Stimulated activated CD8-positive, alpha-beta memory T cell treated with anti-CD3 and anti-CD28 coated beads, Interleukin-12 subunit alpha, Interleukin-12 subunit beta, amount 100 ng/mL, for 24 hours (primary cell): Measurements from ENCODE around the gene NUTF2.
"Not testable (repeated sequence)": the region's sequence is repeated elsewhere in the genome, so short reads cannot be mapped to it uniquely, and the experiment has no call there.

ENCODE experiments used
- DNase-seq: peaks from one replicate; pipeline ENCODE4 v3.0.0-alpha.2; 2020; ENCODE audit errors: extremely low read depth

NUTF2 gene

GRCh38 chr16:67846320-67847063 lies at the start of gene NUTF2:
Gene NUTF2, plus strand, starts transcription at chr16:67846933. Its CDS starts 18,198 bp downstream, at chr16:67865131.
- peak; percentile 88 for DNase-seq

- DNase-seq = no peak
Observed at GRCh38 chr16:67800338-67800926, 46.3 kb upstream of the NUTF2 start.

- no peak for DNase-seq
Observed at GRCh38 chr16:67801241-67801640, 45.5 kb upstream of the NUTF2 start.

GRCh38 chr16:67801883-67802282 lies 44.9 kb upstream of the NUTF2 start:
- DNase-seq = no peak

GRCh38 chr16:67803894-67804293 lies 42.8 kb upstream of the NUTF2 start:
- no peak for DNase-seq

GRCh38 chr16:67804853-67805542 lies 41.7 kb upstream of the NUTF2 start:
- DNase-seq = no peak

- no peak for DNase-seq
Observed at GRCh38 chr16:67805718-67806427, 40.9 kb upstream of the NUTF2 start.

- peak; percentile 93 for DNase-seq
Observed at GRCh38 chr16:67806428-67807147, 40.1 kb upstream of the NUTF2 start, which contains the start of the genes RANBP10 and TSNAXIP1. Gene RANBP10, minus strand, starts transcription at chr16:67806560. Its CDS starts 24 bp downstream, at chr16:67806536. Gene TSNAXIP1, plus strand, starts transcription at chr16:67806889. Its CDS starts 261 bp downstream, at chr16:67807150.

GRCh38 chr16:67807148-67807682 lies 39.5 kb upstream of the NUTF2 start:
- DNase-seq = no peak

- DNase-seq = no peak
Observed at GRCh38 chr16:67811899-67812298, 34.8 kb upstream of the NUTF2 start.

GRCh38 chr16:67814567-67814966 lies 32.2 kb upstream of the NUTF2 start:
- no peak for DNase-seq

- no peak for DNase-seq
Observed at GRCh38 chr16:67820608-67821259, 26.0 kb upstream of the NUTF2 start.

- no peak for DNase-seq
Observed at GRCh38 chr16:67822511-67822910, 24.2 kb upstream of the NUTF2 start.

GRCh38 chr16:67825119-67825518 lies 21.6 kb upstream of the NUTF2 start:
- DNase-seq = no peak

- DNase-seq = no peak
Observed at GRCh38 chr16:67825906-67826305, 20.8 kb upstream of the NUTF2 start.

GRCh38 chr16:67828651-67829050 lies 18.1 kb upstream of the NUTF2 start:
- DNase-seq = no peak

- no peak for DNase-seq
Observed at GRCh38 chr16:67833030-67833414, 13.7 kb upstream of the NUTF2 start.

GRCh38 chr16:67833415-67834241 lies 13.1 kb upstream of the NUTF2 start:
- peak; percentile 78 for DNase-seq

- no peak for DNase-seq
Observed at GRCh38 chr16:67834242-67834614, 12.5 kb upstream of the NUTF2 start.

GRCh38 chr16:67837190-67837589 lies 9.5 kb upstream of the NUTF2 start:
- DNase-seq = not testable (repeated sequence)
